CD4-positive, CD25-positive, alpha-beta regulatory T cell (primary cell): ENCODE measurements around the gene APBB2. TPM values are rescaled to one million over a fixed set of nuclear protein-coding genes. Genes with fewer than 3 reads are reported as not detected.

Experiments
- ATAC-seq, 2 donors: fragments of 150-1000 bp; cut with Tn5 transposase; one replicate each; pipeline ENCODE4 v1.10.0; 2021; ENCODE audit warnings: low read depth in 2 of 2, moderate number of reproducible peaks in 2 of 2, moderate library complexity in 1 of 2
- DNase-seq, 3 donors: peaks; one replicate each; pipeline versions ENCODE4 v3.0.0 to v3.0.0-alpha.2; 2012 to 2022; ENCODE audit warnings: mixed read lengths in 1 of 3
- H3K27ac ChIP-seq: one replicate; pipeline ENCODE4 v1.7.0; 2013; ENCODE audit warnings: mild to moderate bottlenecking, low read length; ENCODE audit not compliant: insufficient read depth, poor library complexity, severe bottlenecking
- H3K27me3 ChIP-seq: one replicate; pipeline ENCODE4 v1.7.0; 2013; ENCODE audit warnings: low read length; ENCODE audit not compliant: control insufficient read depth, insufficient read depth
- H3K36me3 ChIP-seq: one replicate; pipeline ENCODE4 v1.7.0; 2013; ENCODE audit warnings: mild to moderate bottlenecking, low read length, moderate library complexity; ENCODE audit not compliant: control insufficient read depth, insufficient read depth
- H3K4me1 ChIP-seq: 2 replicates; pipeline ENCODE4 v1.7.0; 2013; ENCODE audit warnings: mild to moderate bottlenecking, low read length; ENCODE audit not compliant: insufficient read depth, control insufficient read depth, poor library complexity, severe bottlenecking
- H3K4me3 ChIP-seq: one replicate; pipeline ENCODE4 v1.7.0; 2013; ENCODE audit warnings: low read depth, mild to moderate bottlenecking, low read length, moderate library complexity
- H3K9me3 ChIP-seq, 2 experiments: 1 replicate in 1 of 2; 2 replicates in 1 of 2; pipeline ENCODE4 v1.7.0; 2013; ENCODE audit warnings: low read length in 2 of 2, mild to moderate bottlenecking in 1 of 2, moderate library complexity in 1 of 2; ENCODE audit not compliant: control insufficient read depth in 2 of 2
- H3K27ac Mint-ChIP-seq, 3 donors: one replicate each; pipeline ENCODE4 v1.8.0; 2020 to 2022; ENCODE audit warnings: mild to moderate bottlenecking in 3 of 3, mixed read lengths in 3 of 3, moderate library complexity in 2 of 3
- H3K27me3 Mint-ChIP-seq: one replicate; pipeline ENCODE4 v1.8.0; 2022; ENCODE audit warnings: mild to moderate bottlenecking, mixed read lengths
- H3K36me3 Mint-ChIP-seq: one replicate; pipeline ENCODE4 v1.8.0; 2020; ENCODE audit warnings: mixed read lengths
- H3K4me1 Mint-ChIP-seq, 4 donors: one replicate each; pipeline ENCODE4 v1.8.0; 2020 to 2022; ENCODE audit warnings: mixed read lengths in 4 of 4, mild to moderate bottlenecking in 1 of 4
- H3K4me3 Mint-ChIP-seq, 4 donors: one replicate each; pipeline ENCODE4 v1.8.0; 2020 to 2022; ENCODE audit warnings: mild to moderate bottlenecking in 4 of 4, mixed read lengths in 4 of 4, moderate library complexity in 3 of 4
- H3K9me3 Mint-ChIP-seq, 7 donors: one replicate each; pipeline ENCODE4 v1.8.0; 2020 to 2022; ENCODE audit warnings: mixed read lengths in 7 of 7, mild to moderate bottlenecking in 3 of 7, moderate library complexity in 2 of 7
- polyA plus RNA-seq, 4 donors: library from polyadenylated mRNA; unstranded; fragments of 300-500 nt; fragmentation: Illumina TruSeq; gene quantifications; one replicate each; pipeline ENCODE4 v1.2.3, GENCODE V29; 2021
- total RNA-seq: library from RNA; stranded (reverse); gene quantifications from one replicate; pipeline ENCODE4 v1.2.3, GENCODE V29; 2022

Gene APBB2
- total and polyA plus RNA-seq, 5 donors from 2014 or later: not detected

DNA sequence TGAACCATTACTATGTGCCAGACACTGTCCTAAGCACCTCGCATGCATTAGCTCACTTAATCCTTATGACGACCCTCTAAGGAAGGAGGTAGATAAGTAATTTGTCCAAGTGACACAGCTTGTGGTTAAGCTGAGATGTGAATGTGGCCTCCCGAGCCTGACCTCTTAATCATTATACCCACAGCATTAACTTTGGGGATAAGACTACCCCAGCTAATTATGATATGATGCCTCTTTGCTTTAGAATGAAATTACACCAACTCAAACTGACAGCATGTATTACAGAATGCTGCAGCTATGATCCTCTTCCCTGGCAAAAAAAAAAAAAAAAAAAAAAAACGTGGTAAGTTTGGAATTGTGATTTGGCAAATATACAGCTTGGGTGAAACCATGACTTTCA is 53.5 kb downstream of the APBB2 start:
- no peak overlapping the region for H3K27ac ChIP-seq
- Mint-ChIP-seq H3K27ac (no peak overlapping the region), H3K4me1 (no peaks in the 10 kb centered on the region), H3K27me3 (peaks cover 5% of the 10 kb centered on the region), H3K4me3 (no peak overlapping the region), H3K36me3 (no peaks in the 10 kb centered on the region), H3K9me3 (peaks cover 0 to 1% (median 0%) of the 10 kb centered on the region in 7 donors)
- H3K4me3 ChIP-seq: no peak overlapping the region
- no peaks in the 10 kb centered on the region for H3K9me3 ChIP-seq
- DNase-seq (no peak), ATAC-seq (no peak)
- H3K36me3 ChIP-seq: no peaks in the 10 kb centered on the region
- H3K4me1 ChIP-seq: no peaks in the 10 kb centered on the region
- no peaks in the 10 kb centered on the region for H3K27me3 ChIP-seq

DNA sequence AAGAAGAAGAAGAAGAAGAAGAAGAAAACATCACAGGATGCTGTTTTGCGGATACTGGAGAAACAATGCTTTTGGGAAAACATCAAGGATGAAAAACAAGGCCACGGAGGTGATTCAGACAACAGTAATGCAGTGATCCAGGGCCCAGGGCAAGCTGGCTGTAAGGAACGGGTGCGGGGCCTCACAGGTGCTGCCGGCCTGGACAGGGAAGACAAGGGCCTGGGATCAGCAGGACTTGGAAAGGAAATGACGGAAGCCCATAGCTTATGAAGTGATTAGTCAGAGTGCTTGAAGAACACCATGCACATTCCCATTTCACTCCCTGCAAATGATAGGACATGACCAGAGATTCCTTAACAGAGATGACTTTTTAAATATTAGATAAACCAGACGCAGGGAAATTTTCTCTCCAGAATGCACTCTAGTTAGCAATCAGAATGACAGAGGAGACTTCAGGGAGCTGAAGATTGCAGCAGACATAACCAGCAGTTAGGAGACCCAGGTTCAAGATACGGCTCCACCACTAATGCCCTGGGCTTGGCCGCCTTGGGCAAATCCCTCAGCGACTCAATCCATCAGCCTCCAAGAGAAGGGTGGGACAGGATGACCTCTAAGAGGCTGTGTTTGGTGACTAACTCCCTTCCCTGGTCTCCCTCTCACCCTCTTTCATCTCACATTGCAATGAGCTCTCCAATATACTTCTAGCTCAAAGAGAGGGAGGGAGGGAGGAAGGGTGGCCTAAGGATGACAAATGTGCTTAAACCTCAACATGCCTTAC is 54.1 kb downstream of the APBB2 start:
- H3K9me3 ChIP-seq: no peaks in the 10 kb centered on the region
- ATAC-seq (no peak), DNase-seq (no peak)
- Mint-ChIP-seq H3K27ac (no peak overlapping the region), H3K4me1 (no peaks in the 10 kb centered on the region), H3K4me3 (no peak overlapping the region), H3K36me3 (no peaks in the 10 kb centered on the region), H3K27me3 (peaks cover 5% of the 10 kb centered on the region), H3K9me3 (peaks cover 0 to 3% (median 0%) of the 10 kb centered on the region in 7 donors)
- H3K36me3 ChIP-seq: no peaks in the 10 kb centered on the region
- no peak overlapping the region for H3K4me3 ChIP-seq
- no peaks in the 10 kb centered on the region for H3K4me1 ChIP-seq
- no peaks in the 10 kb centered on the region for H3K27me3 ChIP-seq
- H3K27ac ChIP-seq: no peak overlapping the region

DNA sequence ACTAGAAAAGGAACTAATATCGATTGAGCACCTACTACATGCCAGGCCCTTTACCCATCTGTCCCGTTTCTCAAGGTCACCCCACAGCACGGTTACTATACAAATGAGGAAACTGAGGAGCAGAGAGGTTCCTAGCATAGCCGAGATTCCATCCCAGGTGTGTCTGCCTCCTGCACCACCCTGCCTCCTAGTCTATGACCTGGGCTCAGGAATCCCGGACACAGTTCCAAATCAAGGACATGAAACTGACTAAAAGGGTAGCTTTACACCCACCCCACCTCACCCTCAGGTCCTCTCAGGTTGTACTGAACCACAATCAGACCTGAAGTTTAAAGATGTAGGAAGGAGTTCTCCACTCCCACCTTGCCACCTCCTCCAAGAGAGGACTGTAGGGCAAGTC is 55.6 kb downstream of the APBB2 start:
- Histone ChIP-seq H3K27ac (no peak overlapping the region), H3K4me3 (no peak overlapping the region), H3K27me3 (no peaks in the 10 kb centered on the region), H3K4me1 (no peaks in the 10 kb centered on the region), H3K36me3 (no peaks in the 10 kb centered on the region), H3K9me3 (no peaks in the 10 kb centered on the region)
- Mint-ChIP-seq H3K4me3 (no peak overlapping the region), H3K4me1 (no peaks in the 10 kb centered on the region), H3K27me3 (peaks cover 5% of the 10 kb centered on the region), H3K9me3 (peaks cover 0 to 3% (median 0%) of the 10 kb centered on the region in 7 donors), H3K36me3 (no peaks in the 10 kb centered on the region), H3K27ac (no peak overlapping the region)
- ATAC-seq: no peak
- DNase-seq: no peak

DNA sequence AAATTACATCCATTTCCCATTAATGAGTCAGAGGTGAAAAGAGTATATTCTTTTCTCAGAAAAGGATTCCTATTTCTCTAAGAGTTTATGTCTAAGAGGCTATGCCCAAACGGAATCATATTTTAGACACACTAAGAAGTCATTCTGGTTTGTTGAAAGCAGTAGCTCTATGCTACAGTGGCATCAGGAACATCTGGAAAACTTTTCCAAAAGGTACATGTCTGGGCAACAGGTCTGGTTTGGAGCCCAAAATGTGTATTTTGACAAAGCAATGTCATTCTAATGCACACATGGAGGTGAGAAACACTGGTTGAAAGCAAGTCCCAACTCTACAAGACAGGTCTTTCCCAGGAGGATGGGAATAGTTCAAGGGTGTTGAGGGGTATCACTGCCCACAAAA is 56.1 kb downstream of the APBB2 start:
- no peak for DNase-seq
- H3K27ac Mint-ChIP-seq: no peak overlapping the region
- no peaks in the 10 kb centered on the region for H3K9me3 ChIP-seq
- no peak overlapping the region for H3K4me3 Mint-ChIP-seq
- H3K4me1 ChIP-seq: no peaks in the 10 kb centered on the region
- H3K4me1 Mint-ChIP-seq: no peaks in the 10 kb centered on the region
- H3K27me3 ChIP-seq: no peaks in the 10 kb centered on the region
- H3K36me3 ChIP-seq: no peaks in the 10 kb centered on the region
- no peak overlapping the region for H3K4me3 ChIP-seq
- no peak for ATAC-seq
- H3K27me3 Mint-ChIP-seq: peaks cover 5% of the 10 kb centered on the region
- H3K9me3 Mint-ChIP-seq: peaks cover 0 to 3% (median 0%) of the 10 kb centered on the region in 7 donors
- H3K27ac ChIP-seq: no peak overlapping the region
- no peaks in the 10 kb centered on the region for H3K36me3 Mint-ChIP-seq

DNA sequence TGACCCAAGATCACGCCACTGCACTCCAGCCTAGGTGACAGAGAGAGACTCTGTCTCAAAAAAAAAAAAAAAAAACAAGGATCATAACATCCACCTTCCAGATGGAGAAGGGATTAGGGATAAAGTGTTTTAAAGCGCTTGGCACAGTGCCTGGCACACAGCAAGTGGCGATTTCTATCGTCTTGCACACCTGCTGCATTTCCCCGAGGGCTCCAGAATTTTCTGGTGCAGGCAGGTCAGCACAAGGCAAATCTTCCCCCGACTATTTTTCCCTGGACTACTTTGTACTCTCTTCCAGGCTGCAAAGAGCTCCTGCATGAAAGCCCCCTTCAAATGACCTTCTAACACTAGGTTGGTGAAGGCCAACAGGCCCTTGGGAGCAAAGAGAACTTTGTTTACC is 57.3 kb downstream of the APBB2 start:
- Mint-ChIP-seq H3K4me1 (no peaks in the 10 kb centered on the region), H3K9me3 (peaks cover 0 to 2% (median 0%) of the 10 kb centered on the region in 7 donors), H3K27me3 (peaks cover 5% of the 10 kb centered on the region), H3K27ac (no peak overlapping the region), H3K4me3 (no peak overlapping the region), H3K36me3 (no peaks in the 10 kb centered on the region)
- Histone ChIP-seq H3K36me3 (no peaks in the 10 kb centered on the region), H3K27ac (no peak overlapping the region), H3K4me1 (no peaks in the 10 kb centered on the region), H3K27me3 (no peaks in the 10 kb centered on the region), H3K4me3 (no peak overlapping the region), H3K9me3 (no peaks in the 10 kb centered on the region)
- no peak for ATAC-seq
- no peak for DNase-seq

DNA sequence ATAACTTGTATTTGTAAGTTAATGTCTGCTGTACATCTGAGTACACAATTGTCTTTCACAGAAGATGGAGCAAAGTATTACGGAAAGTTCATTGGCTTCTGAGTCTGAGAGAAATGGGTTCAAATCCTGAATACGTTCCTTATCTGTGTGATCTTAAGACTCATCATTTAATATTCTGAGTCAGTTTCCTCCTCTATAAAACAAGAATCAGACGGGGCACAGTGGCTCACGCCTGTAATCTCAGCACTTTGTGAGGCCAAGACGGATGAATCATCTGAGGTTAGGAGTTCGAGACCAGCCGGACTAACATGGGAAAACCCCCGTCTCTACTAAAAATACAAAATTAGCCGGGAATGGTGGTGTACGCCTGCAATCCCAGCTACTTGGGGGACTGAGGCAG is 57.8 kb downstream of the APBB2 start:
- DNase-seq (no peak), ATAC-seq (no peak)
- Histone ChIP-seq H3K4me3 (no peak overlapping the region), H3K36me3 (no peaks in the 10 kb centered on the region), H3K9me3 (no peaks in the 10 kb centered on the region), H3K27me3 (no peaks in the 10 kb centered on the region), H3K4me1 (no peaks in the 10 kb centered on the region), H3K27ac (no peak overlapping the region)
- peaks cover 0 to 2% (median 0%) of the 10 kb centered on the region in 7 donors for H3K9me3 Mint-ChIP-seq
- no peaks in the 10 kb centered on the region for H3K36me3 Mint-ChIP-seq
- no peak overlapping the region for H3K4me3 Mint-ChIP-seq
- H3K4me1 Mint-ChIP-seq: no peaks in the 10 kb centered on the region
- peaks cover 5% of the 10 kb centered on the region for H3K27me3 Mint-ChIP-seq
- no peak overlapping the region for H3K27ac Mint-ChIP-seq

DNA sequence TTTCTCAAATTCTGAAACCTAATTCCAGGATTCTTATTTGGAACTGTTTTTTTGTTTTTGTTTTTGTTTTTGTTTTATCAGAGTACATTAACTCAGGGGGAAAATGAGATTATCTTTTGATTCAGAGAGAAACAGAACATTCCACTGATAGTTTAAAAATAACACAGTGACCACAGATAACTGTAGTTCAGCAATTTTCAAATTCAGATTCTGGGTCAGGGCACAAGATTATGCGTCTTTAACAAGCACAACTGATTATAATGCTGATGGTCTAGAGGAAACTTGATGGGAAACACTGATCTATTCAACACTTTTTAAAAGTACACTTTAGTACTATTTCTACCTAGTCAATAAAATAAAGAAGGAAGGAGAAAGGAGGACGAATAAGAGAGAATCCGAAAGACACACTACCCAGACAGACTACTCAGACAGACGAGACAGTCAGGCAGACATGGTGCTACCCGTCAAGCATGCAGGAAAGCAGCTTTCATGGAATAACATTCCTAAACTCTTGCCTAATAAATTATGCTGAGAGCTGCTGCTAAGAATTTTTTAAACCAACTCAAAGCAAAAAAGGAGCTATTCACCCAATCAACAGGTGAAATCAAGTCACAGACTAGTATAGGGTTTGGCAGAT is 59.0 kb downstream of the APBB2 start:
- no peaks in the 10 kb centered on the region for H3K36me3 Mint-ChIP-seq
- no peak overlapping the region for H3K4me3 ChIP-seq
- no peak overlapping the region for H3K27ac ChIP-seq
- H3K4me3 Mint-ChIP-seq: no peak overlapping the region
- peaks cover 0 to 2% (median 0%) of the 10 kb centered on the region in 7 donors for H3K9me3 Mint-ChIP-seq
- no peaks in the 10 kb centered on the region for H3K27me3 ChIP-seq
- H3K27ac Mint-ChIP-seq: no peak overlapping the region
- no peak for DNase-seq
- H3K27me3 Mint-ChIP-seq: no peaks in the 10 kb centered on the region
- H3K9me3 ChIP-seq: no peaks in the 10 kb centered on the region
- ATAC-seq: no peak
- no peaks in the 10 kb centered on the region for H3K36me3 ChIP-seq
- no peaks in the 10 kb centered on the region for H3K4me1 ChIP-seq
- no peaks in the 10 kb centered on the region for H3K4me1 Mint-ChIP-seq

DNA sequence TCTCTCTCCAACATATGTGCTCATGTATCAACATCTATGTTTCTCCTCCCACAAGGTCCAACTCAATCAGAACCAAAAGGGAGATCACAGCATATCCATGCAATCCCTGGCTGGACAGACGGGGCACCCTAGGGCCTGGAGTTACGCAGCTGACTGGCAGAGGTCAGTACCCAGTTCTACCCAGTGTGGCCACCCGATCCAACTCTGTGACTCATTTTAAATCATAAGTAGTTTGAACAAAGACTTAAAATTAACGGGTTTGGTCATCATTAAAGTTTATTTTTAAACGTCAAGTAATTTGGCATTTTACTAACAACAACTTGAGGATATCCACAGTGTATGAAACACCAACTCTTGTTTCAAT is 59.5 kb downstream of the APBB2 start:
- no peak overlapping the region for H3K4me3 Mint-ChIP-seq
- DNase-seq (no peak), ATAC-seq (no peak)
- H3K27me3 Mint-ChIP-seq: no peaks in the 10 kb centered on the region
- no peaks in the 10 kb centered on the region for H3K27me3 ChIP-seq
- no peak overlapping the region for H3K27ac Mint-ChIP-seq
- H3K27ac ChIP-seq: no peak overlapping the region
- H3K4me1 Mint-ChIP-seq: no peaks in the 10 kb centered on the region
- H3K4me3 ChIP-seq: no peak overlapping the region
- no peaks in the 10 kb centered on the region for H3K4me1 ChIP-seq
- H3K9me3 Mint-ChIP-seq: peaks cover 0 to 2% (median 0%) of the 10 kb centered on the region in 7 donors
- H3K36me3 Mint-ChIP-seq: no peaks in the 10 kb centered on the region
- no peaks in the 10 kb centered on the region for H3K9me3 ChIP-seq
- no peaks in the 10 kb centered on the region for H3K36me3 ChIP-seq
